Jurkat, Clone E6-1 (cell line): Measurements from ENCODE around the gene IFNA6.

Source experiments
- DNase-seq: peaks from one replicate; pipeline ENCODE4 v3.0.0-alpha.2; 2011; ENCODE audit warnings: low read depth, low spot score
- H3K4me3 ChIP-seq: 2 replicates; pipeline ENCODE4 v1.5.1; 2011; ENCODE audit warnings: mild to moderate bottlenecking, low read length, control low read depth, moderate library complexity

Gene IFNA6

GRCh38 chr9:21333226-21333625 is 17.5 kb downstream of the IFNA6 start:
- no peak for DNase-seq
- H3K4me3 ChIP-seq: no peak overlapping the region

- H3K4me3 ChIP-seq: no peak overlapping the region
- DNase-seq: no peak
Measured at GRCh38 chr9:21331676-21332402, 18.8 kb downstream of the IFNA6 start.

GRCh38 chr9:21326526-21327139 is 24.1 kb downstream of the IFNA6 start:
- H3K4me3 ChIP-seq: no peak overlapping the region
- DNase-seq: no peak

GRCh38 chr9:21324047-21324446 is 26.6 kb downstream of the IFNA6 start:
- DNase-seq: no peak
- no peak overlapping the region for H3K4me3 ChIP-seq

GRCh38 chr9:21322911-21323461 is 27.7 kb downstream of the IFNA6 start:
- DNase-seq: no peak
- H3K4me3 ChIP-seq: no peak overlapping the region

GRCh38 chr9:21320465-21320864 is 30.2 kb downstream of the IFNA6 start:
- no peak overlapping the region for H3K4me3 ChIP-seq
- no peak for DNase-seq

GRCh38 chr9:21317956-21318923 is 32.4 kb downstream of the IFNA6 start:
- DNase-seq: no peak
- no peak overlapping the region for H3K4me3 ChIP-seq

- no peak for DNase-seq
Measured at GRCh38 chr9:21316860-21317259, 33.8 kb downstream of the IFNA6 start.

GRCh38 chr9:21316032-21316842 is 34.5 kb downstream of the IFNA6 start:
- DNase-seq: no peak
- H3K4me3 ChIP-seq: no peak overlapping the region

More at GRCh38 chr9:21316860-21317259, 33.8 kb downstream of the IFNA6 start:
- H3K4me3 ChIP-seq: no peak overlapping the region

GRCh38 chr9:21314152-21314551 is 36.5 kb downstream of the IFNA6 start:
- no peak for DNase-seq
- H3K4me3 ChIP-seq: no peak overlapping the region

- no peak for DNase-seq
- H3K4me3 ChIP-seq: no peak overlapping the region
Measured at GRCh38 chr9:21311889-21312288, 38.8 kb downstream of the IFNA6 start.

- DNase-seq: no peak
- H3K4me3 ChIP-seq: no peak within 1 kb of the TSS
Measured at GRCh38 chr9:21305213-21305612, 45.5 kb downstream of the IFNA6 start, which contains the start of gene IFNA5. Gene IFNA5 (minus strand): TSS chr9:21305313. CDS start chr9:21305256, 57 bp downstream.
